Measurements from ENCODE around the gene EPHB4.

DNA sequence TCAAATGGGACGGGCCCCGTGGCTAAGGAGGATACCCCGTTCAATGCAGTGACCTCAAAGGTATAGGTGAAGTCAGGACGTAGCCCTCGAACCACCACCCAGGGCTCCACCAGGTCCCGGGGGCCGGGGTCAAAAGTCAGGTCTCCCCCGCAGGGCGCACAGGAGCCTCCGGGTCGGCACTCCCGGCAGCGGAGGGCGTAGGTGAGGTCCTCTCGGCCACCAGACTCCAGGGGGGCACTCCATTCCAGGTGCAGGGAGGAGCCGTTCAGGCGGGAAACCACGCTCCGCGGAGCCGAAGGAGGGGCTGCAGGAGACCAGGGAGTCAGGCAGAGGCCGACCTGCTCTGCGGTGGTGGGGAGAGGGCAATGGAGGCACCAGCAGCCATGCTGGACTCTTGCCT, 7.7 kb downstream of the EPHB4 start:
- TF ChIP-seq, protein P1, sequence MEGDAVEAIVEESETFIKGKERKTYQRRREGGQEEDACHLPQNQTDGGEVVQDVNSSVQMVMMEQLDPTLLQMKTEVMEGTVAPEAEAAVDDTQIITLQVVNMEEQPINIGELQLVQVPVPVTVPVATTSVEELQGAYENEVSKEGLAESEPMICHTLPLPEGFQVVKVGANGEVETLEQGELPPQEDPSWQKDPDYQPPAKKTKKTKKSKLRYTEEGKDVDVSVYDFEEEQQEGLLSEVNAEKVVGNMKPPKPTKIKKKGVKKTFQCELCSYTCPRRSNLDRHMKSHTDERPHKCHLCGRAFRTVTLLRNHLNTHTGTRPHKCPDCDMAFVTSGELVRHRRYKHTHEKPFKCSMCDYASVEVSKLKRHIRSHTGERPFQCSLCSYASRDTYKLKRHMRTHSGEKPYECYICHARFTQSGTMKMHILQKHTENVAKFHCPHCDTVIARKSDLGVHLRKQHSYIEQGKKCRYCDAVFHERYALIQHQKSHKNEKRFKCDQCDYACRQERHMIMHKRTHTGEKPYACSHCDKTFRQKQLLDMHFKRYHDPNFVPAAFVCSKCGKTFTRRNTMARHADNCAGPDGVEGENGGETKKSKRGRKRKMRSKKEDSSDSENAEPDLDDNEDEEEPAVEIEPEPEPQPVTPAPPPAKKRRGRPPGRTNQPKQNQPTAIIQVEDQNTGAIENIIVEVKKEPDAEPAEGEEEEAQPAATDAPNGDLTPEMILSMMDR (IDR thresholded peaks at IDR 0.05): no peak
- no peak for TF ChIP-seq POLR2A (IDR thresholded peaks at IDR 0.05)
